Liver (tissue), 3 donors: ENCODE results near the gene RPS10.

Experiments used
- CTCF ChIP-seq: fragments of 150-350 bp; IDR thresholded peaks from 2 replicates; pipeline ENCODE4 v1.5.1; 2017; ENCODE audit warnings: improper control_type of control experiment, low read depth, low read length; ENCODE audit not compliant: missing input control
- EGR1 ChIP-seq, 2 donors: IDR thresholded peaks; 2 replicates each; pipeline ENCODE4 v1.6.1; 2016 to 2018; ENCODE audit warnings: antibody characterized with exemption in 2 of 2, low read depth in 2 of 2
- FOXA1 ChIP-seq: IDR thresholded peaks from 2 replicates; pipeline ENCODE4 v1.6.1; 2016; ENCODE audit warnings: antibody characterized with exemption
- GABPA ChIP-seq, 2 donors: IDR thresholded peaks in 1 of 2; conservative IDR thresholded peaks in 1 of 2; 2 replicates each; pipeline ENCODE4 v1.6.1; 2016; ENCODE audit warnings: antibody characterized with exemption in 2 of 2, mild to moderate bottlenecking in 1 of 2, moderate library complexity in 1 of 2
- MAX ChIP-seq: IDR thresholded peaks from 2 replicates; pipeline ENCODE4 v1.6.1; 2016; ENCODE audit warnings: antibody characterized with exemption
- RAD21 ChIP-seq, 2 donors: IDR thresholded peaks; 2 replicates each; pipeline ENCODE4 v1.6.1; 2016; ENCODE audit warnings: antibody characterized with exemption in 2 of 2, mild to moderate bottlenecking in 2 of 2
- SP1 ChIP-seq: IDR thresholded peaks from 2 replicates; pipeline ENCODE4 v1.6.1; 2018; ENCODE audit warnings: antibody characterized with exemption, mild to moderate bottlenecking
- TAF1 ChIP-seq: conservative IDR thresholded peaks from 2 replicates; pipeline ENCODE4 v1.6.1; 2016; ENCODE audit warnings: antibody characterized with exemption, mild to moderate bottlenecking
- YY1 ChIP-seq: IDR thresholded peaks from 2 replicates; pipeline ENCODE4 v1.6.1; 2016; ENCODE audit warnings: antibody characterized with exemption, mild to moderate bottlenecking
- ZBTB33 ChIP-seq: IDR thresholded peaks from 2 replicates; pipeline ENCODE4 v1.6.1; 2016; ENCODE audit warnings: antibody characterized with exemption
- donor health status: healthy.
- donor health status: healthy.

GRCh38 chr6:34393191-34393965 lies 32.5 kb downstream of the RPS10 start:
- TF ChIP-seq MAX (no peak), CTCF (no peak), GABPA (IDR thresholded peaks at IDR 0.05 in 1 of 2, conservative IDR thresholded peaks at IDR 0.05 in 1 of 2) (no peak), YY1 (no peak), TAF1 (no peak), RAD21 (IDR thresholded peaks at IDR 0.05) (no peak), EGR1 (IDR thresholded peaks at IDR 0.05; ENCODE audit: low read depth in 2 of 2) (no peak), FOXA1 (no peak), ZBTB33 (no peak), SP1 (no peak)
